GM06990 (cell line): Measurements from ENCODE around the gene STK10.

Source experiments
- DNase-seq: peaks from one replicate; pipeline ENCODE4 v3.0.0-alpha.2; 2011; ENCODE audit not compliant: insufficient read length; ENCODE audit errors: extremely low read depth
- H3K27me3 ChIP-seq: replicated peaks from 2 replicates; pipeline ENCODE4 v1.6.0; 2011; ENCODE audit warnings: low read length; ENCODE audit not compliant: control insufficient read depth, insufficient read depth
- H3K36me3 ChIP-seq: 2 replicates; pipeline ENCODE4 v1.5.1; 2011; ENCODE audit warnings: low read length; ENCODE audit not compliant: control insufficient read depth, insufficient read depth
- H3K4me3 ChIP-seq: replicated peaks from 2 replicates; pipeline ENCODE4 v1.5.1; 2011; ENCODE audit warnings: low read depth, mild to moderate bottlenecking, control low read depth, low read length
- TF ChIP-seq, protein P1 (sequence below): IDR thresholded peaks from 2 replicates; pipeline ENCODE4 v1.5.1; 2011; ENCODE audit warnings: low read length, control low read depth, mild to moderate bottlenecking, inconsistent platforms; ENCODE audit not compliant: insufficient read depth, poor library complexity, severe bottlenecking

STK10 gene

DNA sequence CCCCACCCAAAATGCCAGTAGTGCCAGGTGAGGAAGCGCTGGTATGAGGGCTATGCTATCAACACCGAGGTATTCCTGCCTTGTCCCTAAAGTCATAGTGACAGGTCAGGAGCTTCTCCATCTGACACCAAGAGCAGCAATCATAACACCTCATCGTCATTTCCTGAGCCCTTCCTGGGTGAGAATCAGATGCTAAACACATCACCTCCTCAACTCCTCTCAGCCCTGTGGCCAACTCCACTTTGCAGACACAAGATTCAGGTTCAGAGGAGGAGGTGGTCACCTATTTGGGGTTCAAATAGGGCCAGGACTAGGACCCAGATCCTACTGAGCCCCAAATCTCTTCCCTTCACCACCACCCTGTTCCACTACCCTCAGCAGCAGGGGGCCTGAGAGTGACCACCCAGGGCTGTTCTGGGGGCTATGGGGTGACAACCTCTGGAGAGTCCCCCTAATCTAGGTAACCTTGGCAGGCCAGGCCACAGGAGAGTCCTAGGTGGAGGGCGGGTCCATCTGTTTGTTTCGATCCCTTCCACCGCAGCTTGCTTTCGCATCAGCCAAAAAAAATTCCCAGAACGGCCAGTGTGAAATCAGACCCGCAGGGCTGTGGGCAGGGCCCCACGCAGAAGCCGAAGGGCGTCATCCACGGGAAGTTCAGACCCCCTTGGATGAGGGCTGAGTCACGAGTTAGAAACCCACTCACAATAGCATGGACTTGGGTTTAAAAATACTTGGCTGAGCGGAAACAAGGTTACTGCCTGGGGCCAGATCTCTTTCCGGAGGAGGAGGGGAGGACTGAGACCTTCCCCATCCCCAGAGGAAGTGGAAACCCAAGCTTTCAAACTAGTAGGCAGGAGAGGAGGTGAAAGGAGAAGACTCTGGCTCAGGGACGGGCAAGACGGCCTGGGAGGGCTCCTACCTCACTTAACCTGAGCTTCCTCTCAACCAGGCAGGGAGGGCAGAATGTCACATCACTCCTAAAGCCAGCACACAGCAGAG lies 8.7 kb downstream of the STK10 start:
- Histone ChIP-seq H3K27me3 (no peaks in the 10 kb centered on the region), H3K4me3 (peak overlapping the region; percentile 48), H3K36me3 (peaks cover 5% of the 10 kb centered on the region)
- DNase-seq, result peak; percentile 76
- TF ChIP-seq, protein P1, sequence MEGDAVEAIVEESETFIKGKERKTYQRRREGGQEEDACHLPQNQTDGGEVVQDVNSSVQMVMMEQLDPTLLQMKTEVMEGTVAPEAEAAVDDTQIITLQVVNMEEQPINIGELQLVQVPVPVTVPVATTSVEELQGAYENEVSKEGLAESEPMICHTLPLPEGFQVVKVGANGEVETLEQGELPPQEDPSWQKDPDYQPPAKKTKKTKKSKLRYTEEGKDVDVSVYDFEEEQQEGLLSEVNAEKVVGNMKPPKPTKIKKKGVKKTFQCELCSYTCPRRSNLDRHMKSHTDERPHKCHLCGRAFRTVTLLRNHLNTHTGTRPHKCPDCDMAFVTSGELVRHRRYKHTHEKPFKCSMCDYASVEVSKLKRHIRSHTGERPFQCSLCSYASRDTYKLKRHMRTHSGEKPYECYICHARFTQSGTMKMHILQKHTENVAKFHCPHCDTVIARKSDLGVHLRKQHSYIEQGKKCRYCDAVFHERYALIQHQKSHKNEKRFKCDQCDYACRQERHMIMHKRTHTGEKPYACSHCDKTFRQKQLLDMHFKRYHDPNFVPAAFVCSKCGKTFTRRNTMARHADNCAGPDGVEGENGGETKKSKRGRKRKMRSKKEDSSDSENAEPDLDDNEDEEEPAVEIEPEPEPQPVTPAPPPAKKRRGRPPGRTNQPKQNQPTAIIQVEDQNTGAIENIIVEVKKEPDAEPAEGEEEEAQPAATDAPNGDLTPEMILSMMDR, result no peak

DNA sequence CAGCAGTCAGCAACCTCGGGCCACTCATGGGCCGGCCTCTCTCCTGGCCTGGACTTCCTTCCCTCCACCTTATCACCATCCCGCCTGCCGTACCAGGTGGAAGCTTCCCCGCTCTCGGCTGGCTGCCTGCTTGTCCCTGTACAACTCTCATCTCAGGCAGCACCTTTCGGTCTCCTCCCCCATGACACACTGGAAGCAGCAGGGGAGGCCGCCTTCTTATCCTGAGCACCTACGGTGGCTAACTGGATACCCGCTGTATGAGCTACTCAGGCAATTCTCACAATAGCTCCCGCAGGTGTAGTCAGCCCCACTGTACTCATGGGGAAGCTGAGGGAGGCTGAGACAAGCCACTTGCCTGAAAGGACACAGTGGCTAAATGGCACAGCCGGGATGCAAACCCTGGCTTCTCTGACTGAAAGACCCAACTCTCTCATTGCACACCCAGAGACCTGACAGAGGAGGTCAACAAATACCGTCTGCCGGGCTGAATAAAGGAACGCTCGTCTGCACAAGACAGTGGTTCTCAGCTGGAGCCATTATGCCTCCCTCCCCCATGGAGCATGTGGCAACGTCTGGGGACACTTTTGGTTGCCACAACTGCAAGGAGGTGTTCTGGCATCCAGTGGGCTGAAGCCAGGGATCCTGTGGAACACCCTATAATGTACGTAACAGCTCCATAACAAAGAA lies 9.6 kb downstream of the STK10 start:
- no peak overlapping the region; the same call in 1 of the 2 replicates for H3K4me3 ChIP-seq
- DNase-seq, result no peak
- peaks cover 4% of the 10 kb centered on the region for H3K36me3 ChIP-seq
- TF ChIP-seq, protein P1, result no peak
- H3K27me3 ChIP-seq, result no peaks in the 10 kb centered on the region

DNA sequence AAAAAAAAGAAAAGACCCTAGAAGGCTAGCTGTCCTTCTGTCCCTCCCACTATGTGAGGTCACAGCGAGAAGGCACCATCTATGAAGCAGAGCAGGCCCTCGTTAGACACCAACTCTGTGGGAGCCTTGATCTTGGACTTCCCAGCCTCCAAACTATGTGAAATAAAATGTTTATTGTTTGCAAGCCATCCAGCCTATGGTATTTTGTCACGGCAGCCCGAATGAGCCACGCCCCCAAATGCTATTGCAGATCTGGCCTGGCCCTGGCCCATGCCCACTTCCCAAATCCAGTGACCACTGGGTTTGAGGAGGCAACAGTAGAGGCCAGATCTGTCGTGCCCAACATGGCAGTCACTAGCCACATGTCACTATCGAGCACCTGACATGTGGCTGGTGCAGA lies 10.8 kb downstream of the STK10 start:
- TF ChIP-seq, protein P1, result no peak
- DNase-seq, result no peak
- no peak overlapping the region for H3K4me3 ChIP-seq
- peaks cover 9% of the 10 kb centered on the region for H3K36me3 ChIP-seq
- no peaks in the 10 kb centered on the region for H3K27me3 ChIP-seq

DNA sequence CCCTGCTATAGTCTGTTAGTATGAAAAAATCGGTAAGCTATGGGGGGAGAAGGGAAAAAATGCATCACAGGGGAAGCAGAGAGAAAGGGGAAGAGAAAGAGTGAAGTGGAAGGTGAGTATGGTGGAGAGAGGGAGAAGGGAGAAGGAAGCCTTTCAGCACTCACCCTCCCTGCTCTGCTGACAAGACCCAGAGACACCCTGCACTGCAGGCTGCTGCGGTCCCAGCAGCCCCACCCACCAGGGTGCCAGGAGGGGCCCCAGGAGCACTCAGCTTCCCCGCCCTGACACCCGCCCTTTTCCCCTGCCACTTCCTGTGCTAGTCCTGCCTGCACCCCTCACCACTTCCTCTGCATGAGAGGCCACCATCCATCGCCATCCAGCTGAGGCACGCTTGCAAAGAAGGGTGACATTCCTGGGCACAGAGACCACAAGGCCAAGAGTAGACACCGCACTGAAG lies 12.7 kb downstream of the STK10 start:
- H3K36me3 ChIP-seq, result peaks cover 16% of the 10 kb centered on the region
- TF ChIP-seq, protein P1, result no peak
- peak overlapping the region; percentile 61 for H3K4me3 ChIP-seq
- DNase-seq, result peak; percentile 88
- H3K27me3 ChIP-seq, result no peaks in the 10 kb centered on the region

DNA sequence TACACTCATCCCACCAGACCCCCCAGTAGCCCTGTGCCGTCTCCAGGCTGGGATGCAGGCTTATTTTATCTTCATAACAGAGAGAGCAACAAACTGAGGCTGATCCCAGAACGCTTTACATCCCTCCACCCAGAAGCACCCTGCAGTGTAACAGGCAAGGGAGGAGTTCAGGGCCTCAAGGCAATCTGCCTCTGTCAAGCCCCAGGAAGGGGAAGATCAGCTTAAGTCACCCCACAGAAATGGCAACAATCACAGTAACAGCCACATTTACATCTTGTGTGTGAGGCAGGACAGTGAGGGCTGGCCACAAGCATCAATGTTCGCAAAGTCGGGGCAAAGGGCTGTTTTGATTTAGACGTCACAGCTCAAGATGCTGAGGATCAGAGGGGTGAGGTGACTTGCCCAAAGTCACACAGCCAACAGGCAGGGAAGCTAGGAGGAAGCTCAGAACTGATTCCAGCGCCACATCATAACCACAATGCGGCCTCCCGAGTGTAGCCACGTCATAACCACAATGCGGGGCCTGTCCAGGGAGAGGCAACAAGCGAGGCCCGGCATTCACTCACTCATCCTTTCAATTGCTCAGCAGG lies 14.4 kb downstream of the STK10 start:
- H3K4me3 ChIP-seq, result no peak overlapping the region
- H3K36me3 ChIP-seq, result peaks cover 16% of the 10 kb centered on the region
- H3K27me3 ChIP-seq, result no peaks in the 10 kb centered on the region
- TF ChIP-seq, protein P1, result no peak
- no peak for DNase-seq
